OCI-LY1 (cell line): ENCODE measurements around the gene ZP1.

Source experiments
- EZH2 ChIP-seq: fragments of 200-600 bp; sonication (generic), shearing (Covaris generic); IDR thresholded peaks from 2 replicates; pipeline ENCODE4 v1.8.0; 2017; ENCODE audit warnings: borderline replicate concordance, mixed run types, mild to moderate bottlenecking, antibody characterized with exemption, low read length, moderate library complexity, mixed read lengths
- TF ChIP-seq, protein P1 (sequence below): fragments of 200-600 bp; sonication (generic), shearing (Covaris generic); IDR thresholded peaks from 2 replicates; pipeline ENCODE4 v1.5.1; 2017; ENCODE audit warnings: mild to moderate bottlenecking, antibody characterized with exemption, low read length, moderate library complexity, mixed read lengths

GRCh38 chr11:60825790-60826189 is 41.6 kb upstream of the ZP1 start:
- no peak for TF ChIP-seq EZH2
- TF ChIP-seq, protein P1, sequence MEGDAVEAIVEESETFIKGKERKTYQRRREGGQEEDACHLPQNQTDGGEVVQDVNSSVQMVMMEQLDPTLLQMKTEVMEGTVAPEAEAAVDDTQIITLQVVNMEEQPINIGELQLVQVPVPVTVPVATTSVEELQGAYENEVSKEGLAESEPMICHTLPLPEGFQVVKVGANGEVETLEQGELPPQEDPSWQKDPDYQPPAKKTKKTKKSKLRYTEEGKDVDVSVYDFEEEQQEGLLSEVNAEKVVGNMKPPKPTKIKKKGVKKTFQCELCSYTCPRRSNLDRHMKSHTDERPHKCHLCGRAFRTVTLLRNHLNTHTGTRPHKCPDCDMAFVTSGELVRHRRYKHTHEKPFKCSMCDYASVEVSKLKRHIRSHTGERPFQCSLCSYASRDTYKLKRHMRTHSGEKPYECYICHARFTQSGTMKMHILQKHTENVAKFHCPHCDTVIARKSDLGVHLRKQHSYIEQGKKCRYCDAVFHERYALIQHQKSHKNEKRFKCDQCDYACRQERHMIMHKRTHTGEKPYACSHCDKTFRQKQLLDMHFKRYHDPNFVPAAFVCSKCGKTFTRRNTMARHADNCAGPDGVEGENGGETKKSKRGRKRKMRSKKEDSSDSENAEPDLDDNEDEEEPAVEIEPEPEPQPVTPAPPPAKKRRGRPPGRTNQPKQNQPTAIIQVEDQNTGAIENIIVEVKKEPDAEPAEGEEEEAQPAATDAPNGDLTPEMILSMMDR = no peak
